H1 (cell line): ENCODE results near the gene REXO5. TPM values are rescaled to one million over a fixed set of nuclear protein-coding genes. Genes with fewer than 3 reads are reported as not detected.
"Not testable (repeated sequence)": the region's sequence is repeated elsewhere in the genome, so short reads cannot be mapped to it uniquely, and the experiment has no call there.

Experiments
- CTCF ChIA-PET: fragments of 300-600 bp; sonication (Branson Sonifier 250); formaldehyde crosslinking; loops from one replicate; lab custom pipeline; 2021; ENCODE audit not compliant: partially characterized antibody; lab: Charles Lee
- POLR2A ChIA-PET: fragments of 300-600 bp; sonication (Branson Sonifier 250); formaldehyde crosslinking; loops from one replicate; lab custom pipeline; 2021; ENCODE audit warnings: inconsistent platforms; ENCODE audit not compliant: partially characterized antibody; lab: Charles Lee
- DNase-seq, 2 experiments: peaks; one replicate each; pipeline versions ENCODE4 v3.0.0 to v3.0.0-alpha.2; 2010 to 2022; ENCODE audit warnings: low spot score in 2 of 2, low read depth in 1 of 2, mixed read lengths in 1 of 2
- FAIRE-seq: peaks from 2 replicates; lab custom pipeline; 2011; peaks lifted over from hg19 to GRCh38; lab: Jason Lieb, UNC
- H2AFZ ChIP-seq: 2 replicates; pipeline ENCODE4 v1.8.1; 2012; ENCODE audit warnings: low read length, inconsistent platforms
- H2AK5ac ChIP-seq: 2 replicates; pipeline ENCODE4 v1.6.1; 2013; ENCODE audit warnings: low read depth, low read length
- H2BK120ac ChIP-seq: replicated peaks from 2 replicates; pipeline ENCODE3; 2013; ENCODE audit warnings: low read depth, low read length, inconsistent platforms
- H2BK12ac ChIP-seq: 2 replicates; pipeline ENCODE4 v1.6.1; 2013; ENCODE audit warnings: low read depth, low read length
- H2BK15ac ChIP-seq: 2 replicates; pipeline ENCODE4 v1.6.1; 2013; ENCODE audit warnings: low read length
- H2BK20ac ChIP-seq: 2 replicates; pipeline ENCODE4 v1.6.1; 2013; ENCODE audit warnings: low read length
- H2BK5ac ChIP-seq: 2 replicates; pipeline ENCODE4 v1.6.1; 2013; ENCODE audit warnings: low read depth, low read length
- H3K14ac ChIP-seq: 2 replicates; pipeline ENCODE4 v1.6.1; 2013; ENCODE audit warnings: inconsistent platforms; ENCODE audit not compliant: insufficient read length
- H3K18ac ChIP-seq: 2 replicates; pipeline ENCODE4 v1.6.1; 2013; ENCODE audit warnings: low read length; ENCODE audit errors: extremely low read depth
- H3K23ac ChIP-seq: 2 replicates; pipeline ENCODE4 v1.6.1; 2013; ENCODE audit warnings: inconsistent platforms; ENCODE audit not compliant: insufficient read length
- H3K23me2 ChIP-seq: 2 replicates; pipeline ENCODE4 v1.6.1; 2013; ENCODE audit warnings: low read depth, low read length
- H3K27ac ChIP-seq: 2 replicates; pipeline ENCODE4 v1.6.1; 2011; ENCODE audit warnings: low read depth, low read length, inconsistent platforms
- H3K27me3 ChIP-seq, 4 experiments: replicated peaks in 1 of 4; 1 replicate in 1 of 4; 2 replicates in 3 of 4; pipeline versions ENCODE4 v1.6.1 to v1.8.1; 2011 to 2013; ENCODE audit warnings: low read length in 3 of 4, mild to moderate bottlenecking in 3 of 4, inconsistent platforms in 2 of 4, mixed read lengths in 2 of 4, moderate library complexity in 1 of 4; ENCODE audit not compliant: control insufficient read depth in 3 of 4, insufficient read depth in 3 of 4; ENCODE audit errors: extremely low read depth in 1 of 4
- H3K36me3 ChIP-seq, 4 experiments: 2 replicates each; pipeline versions ENCODE4 v1.6.1 to v1.8.1; 2011 to 2013; ENCODE audit warnings: mild to moderate bottlenecking in 4 of 4, low read length in 3 of 4, moderate library complexity in 2 of 4, control low read depth in 1 of 4, inconsistent platforms in 1 of 4; ENCODE audit not compliant: insufficient read depth in 4 of 4, control insufficient read depth in 2 of 4
- H3K4ac ChIP-seq: replicated peaks from 2 replicates; pipeline ENCODE3; 2013; ENCODE audit warnings: low read length, low read depth, mixed read lengths, inconsistent platforms; ENCODE audit not compliant: insufficient read length
- H3K4me1 ChIP-seq, 4 experiments: replicated peaks in 1 of 4; 1 replicate in 1 of 4; 2 replicates in 3 of 4; pipeline versions ENCODE4 v1.6.1 to v1.8.1; 2011 to 2013; ENCODE audit warnings: low read length in 3 of 4, inconsistent platforms in 2 of 4, mixed read lengths in 1 of 4; ENCODE audit not compliant: insufficient read depth in 4 of 4, control insufficient read depth in 3 of 4
- H3K4me2 ChIP-seq, 2 experiments: 2 replicates each; pipeline versions ENCODE4 v1.6.1 to v1.8.1; 2011 to 2013; ENCODE audit warnings: low read depth in 2 of 2, low read length in 2 of 2, control low read depth in 1 of 2, inconsistent platforms in 1 of 2, mild to moderate bottlenecking in 1 of 2; ENCODE audit not compliant: insufficient read depth in 1 of 2
- H3K4me3 ChIP-seq, 4 experiments: fragments of 200-600, 300-600 bp in 1 of 4; sonication (generic), shearing (Covaris generic), sonication (Bioruptor Twin) in 1 of 4; 2 replicates each; pipeline versions ENCODE4 v1.5.1 to v1.8.1; 2011 to 2016; ENCODE audit warnings: low read length in 4 of 4, low read depth in 3 of 4, control low read depth in 2 of 4, inconsistent platforms in 2 of 4, mild to moderate bottlenecking in 2 of 4, mixed read lengths in 1 of 4, moderate library complexity in 1 of 4; ENCODE audit not compliant: insufficient read depth in 2 of 4; ENCODE audit errors: extremely low read depth in 1 of 4
- H3K56ac ChIP-seq: replicated peaks from 2 replicates; pipeline ENCODE3; 2013; ENCODE audit warnings: low read depth, mild to moderate bottlenecking, mixed read lengths, low read length, inconsistent platforms; ENCODE audit not compliant: insufficient read length
- H3K79me1 ChIP-seq: 2 replicates; pipeline ENCODE4 v1.6.1; 2013; ENCODE audit warnings: low read depth, low read length, control low read depth
- H3K79me2 ChIP-seq, 2 experiments: 2 replicates each; pipeline versions ENCODE4 v1.6.1 to v1.8.1; 2012 to 2013; ENCODE audit warnings: low read length in 2 of 2, mild to moderate bottlenecking in 2 of 2, inconsistent platforms in 1 of 2; ENCODE audit not compliant: insufficient read depth in 2 of 2, control insufficient read depth in 1 of 2
- H3K9ac ChIP-seq, 4 experiments: replicated peaks in 1 of 4; 1 replicate in 1 of 4; 2 replicates in 3 of 4; pipeline versions ENCODE4 v1.6.1 to v1.8.1; 2011 to 2013; ENCODE audit warnings: low read depth in 3 of 4, low read length in 3 of 4, control low read depth in 2 of 4, mild to moderate bottlenecking in 2 of 4, moderate library complexity in 2 of 4, inconsistent platforms in 1 of 4; ENCODE audit errors: extremely low read depth in 1 of 4
- H3K9me3 ChIP-seq, 2 experiments: 2 replicates each; pipeline versions ENCODE4 v1.6.1 to v1.8.1; 2012 to 2013; ENCODE audit warnings: mild to moderate bottlenecking in 2 of 2, moderate library complexity in 2 of 2, control low read depth in 1 of 2, inconsistent platforms in 1 of 2, low read depth in 1 of 2, low read length in 1 of 2, mixed read lengths in 1 of 2; ENCODE audit not compliant: insufficient read depth in 2 of 2
- H4K20me1 ChIP-seq, 2 experiments: replicated peaks in 1 of 2; 2 replicates each; pipeline versions ENCODE3 to v1.8.1; 2011 to 2013; ENCODE audit warnings: inconsistent platforms in 2 of 2, low read length in 2 of 2, mild to moderate bottlenecking in 1 of 2; ENCODE audit not compliant: insufficient read depth in 2 of 2, control insufficient read depth in 1 of 2
- H4K5ac ChIP-seq: 2 replicates; pipeline ENCODE4 v1.6.1; 2013; ENCODE audit warnings: low read length, low read depth, mixed read lengths, inconsistent platforms; ENCODE audit not compliant: insufficient read length
- H4K8ac ChIP-seq: 2 replicates; pipeline ENCODE4 v1.8.0; 2013; ENCODE audit warnings: mild to moderate bottlenecking, moderate library complexity, low read length, inconsistent platforms; ENCODE audit not compliant: insufficient read depth; ENCODE audit errors: extremely low read depth
- H4K91ac ChIP-seq: replicated peaks from 2 replicates; pipeline ENCODE3; 2013; ENCODE audit warnings: low read length, mixed read lengths, inconsistent platforms; ENCODE audit not compliant: insufficient read length
- WGBS, 2 experiments: shearing (Covaris generic) in 1 of 2; methylation state at CpG; one replicate each; pipeline versions ENCODE4 v1.1.6 to v1.1.7; 2013 to 2015; ENCODE audit warnings: low lambda C conversion rate in 2 of 2, mixed read lengths in 2 of 2, inconsistent platforms in 1 of 2, low coverage in 1 of 2, missing lambda C conversion rate in 1 of 2; ENCODE audit not compliant: insufficient replicate concordance in 2 of 2, insufficient coverage in 1 of 2, insufficient read length in 1 of 2; ENCODE audit errors: extremely low coverage in 1 of 2, missing lambda C conversion rate in 1 of 2; 5-methylcytosine and 5-hydroxymethylcytosine counted together
- polyA plus RNA-seq, 7 experiments: library from polyadenylated mRNA; depleted of rRNA in 3 of 7; stranded (reverse) in 5 of 7; unstranded in 2 of 7; fragments of >200 nt in 5 of 7; fragments of 200-250 nt in 2 of 7; gene quantifications; 1 replicate in 5 of 7; 2 replicates in 1 of 7; 4 replicates in 1 of 7; pipeline versions ENCODE4 v1.2.1 to v1.2.3, GENCODE V29; 2011 to 2013; ENCODE audit warnings: missing spikeins in 2 of 7, mixed read lengths in 2 of 7
- total RNA-seq: library from RNA; stranded (reverse); fragmentation: NEBNext Ultra II Directional; extraction: Animal tissue kit (Norgen Biotek cat#: 25700); gene quantifications from 2 replicates; pipeline ENCODE4 v1.2.1, GENCODE V29; 2021

Gene REXO5
- total and polyA plus RNA-seq, 2 of the 8 experiments (the other 6 are each of a cell fraction or from before 2014, with no cell fraction given): 2.4 to 8.9 TPM

- not testable (repeated sequence) for H3K14ac ChIP-seq, H2BK15ac ChIP-seq, H3K36me3 ChIP-seq, H3K27ac ChIP-seq, DNase-seq, H3K79me1 ChIP-seq, H2BK20ac ChIP-seq, H4K8ac ChIP-seq, H2BK120ac ChIP-seq, H3K9me3 ChIP-seq, H3K56ac ChIP-seq, H2BK12ac ChIP-seq, H3K23ac ChIP-seq, H4K91ac ChIP-seq, FAIRE-seq, H2AK5ac ChIP-seq, H4K20me1 ChIP-seq, H3K4ac ChIP-seq, H3K18ac ChIP-seq, H2BK5ac ChIP-seq, H3K23me2 ChIP-seq, H3K4me1 ChIP-seq, H3K27me3 ChIP-seq, H3K9ac ChIP-seq, H4K5ac ChIP-seq, H2AFZ ChIP-seq, H3K79me2 ChIP-seq
- CTCF ChIA-PET: interaction anchor here (1.4 to 1.8 kb wide), 3 partner anchors 10 to 379 kb away, joined by 3 to 12 read pairs (median 3); no protein-coding TSS in a partner anchor
- POLR2A ChIA-PET: interaction anchor here (1.7 to 1.9 kb wide), 2 partner anchors 10 to 40 kb away, joined by 5 to 6 read pairs; no protein-coding TSS in a partner anchor
- peak overlapping the region in 1 of 2 experiments; percentile 96; a peak in 2 of 4 replicates for H3K4me2 ChIP-seq
- H3K4me3 ChIP-seq: peak overlapping the region in 1 of 4 experiments; percentile 63; a peak in 1 of 8 replicates
- 85% methylated on average over 1 of the region's 1 CpG; no CpG with 5 or more reads in 1 of the 2 experiments for WGBS, 2 experiments
Observed at GRCh38 chr16:20764448-20764847, 41.9 kb upstream of the REXO5 start.
